ENCODE data around the gene SIRPG. TPM values are rescaled to one million over a fixed set of nuclear protein-coding genes. Genes with fewer than 3 reads are reported as not detected.
A peak's percentile ranks its signal among the peaks of the same experiment; 100 is the strongest.

Gene SIRPG
- total and polyA plus RNA-seq, 2 of the 13 experiments (the other 11 are each of a cell fraction or from before 2014, with no cell fraction given): not detected

- TF ChIP-seq FUBP1 (CRISPR knock-in tag; IDR thresholded peaks at IDR 0.05; ENCODE audit: borderline replicate concordance) (no peak), TEAD3 (CRISPR knock-in tag; optimal IDR thresholded peaks at IDR 0.05; ENCODE audit: borderline replicate concordance) (peak; percentile 51), ETV6 (CRISPR knock-in tag; conservative IDR thresholded peaks at IDR 0.05) (no peak), REXO4 (CRISPR knock-in tag; IDR thresholded peaks at IDR 0.05; ENCODE audit: borderline replicate concordance) (no peak), SRSF1 (optimal IDR thresholded peaks at IDR 0.05; ENCODE audit: low read depth, low read length) (no peak), RFXAP (CRISPR knock-in tag; IDR thresholded peaks at IDR 0.05; ENCODE audit: borderline replicate concordance) (no peak), BRD4 (CRISPR knock-in tag; IDR thresholded peaks at IDR 0.05) (no peak), ZNF326 (CRISPR knock-in tag; IDR thresholded peaks at IDR 0.05; ENCODE audit: borderline replicate concordance) (no peak), ZMYM4 (CRISPR knock-in tag; IDR thresholded peaks at IDR 0.05) (peak; percentile 85), ZMYM2 (CRISPR knock-in tag; IDR thresholded peaks at IDR 0.05) (peak; percentile 83), HNF1A (IDR thresholded peaks at IDR 0.05; ENCODE audit: low read depth) (no peak), HNF1A (CRISPR knock-in tag; IDR thresholded peaks at IDR 0.05; ENCODE audit: borderline replicate concordance) (no peak; the same call in 1 of the 2 replicates), RBAK (CRISPR knock-in tag; IDR thresholded peaks at IDR 0.05) (peak; percentile 94), REPIN1 (CRISPR knock-in tag; IDR thresholded peaks at IDR 0.05; ENCODE audit: borderline replicate concordance, low read depth) (peak; percentile 62; the same call in 1 of the 2 replicates), TGIF2 (CRISPR knock-in tag; IDR thresholded peaks at IDR 0.05) (no peak), KDM5A (IDR thresholded peaks at IDR 0.05; ENCODE audit: borderline replicate concordance, low read length) (no peak), ZNF800 (CRISPR knock-in tag; IDR thresholded peaks at IDR 0.05) (no peak), PREB (CRISPR knock-in tag; IDR thresholded peaks at IDR 0.05) (no peak), NCOA1 (CRISPR knock-in tag; IDR thresholded peaks at IDR 0.05) (no peak), JARID2 (CRISPR knock-in tag; IDR thresholded peaks at IDR 0.05; ENCODE audit: insufficient replicate concordance) (no peak), ZNF3 (CRISPR knock-in tag; IDR thresholded peaks at IDR 0.05) (no peak), ETS1 (CRISPR knock-in tag; IDR thresholded peaks at IDR 0.05) (no peak)
Observed at GRCh38 chr20:1636621-1637020, 21.0 kb downstream of the SIRPG start (continued).
